ENCODE data around the gene COPZ2. TPM values are rescaled to one million over a fixed set of nuclear protein-coding genes. Genes with fewer than 3 reads are reported as not detected.

The COPZ2 gene, protein sequence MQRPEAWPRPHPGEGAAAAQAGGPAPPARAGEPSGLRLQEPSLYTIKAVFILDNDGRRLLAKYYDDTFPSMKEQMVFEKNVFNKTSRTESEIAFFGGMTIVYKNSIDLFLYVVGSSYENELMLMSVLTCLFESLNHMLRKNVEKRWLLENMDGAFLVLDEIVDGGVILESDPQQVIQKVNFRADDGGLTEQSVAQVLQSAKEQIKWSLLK
- 16.6 and 26.8 TPM in 2 replicates for total RNA-seq

GRCh38 chr17:48037036-48037837 is at the start of gene COPZ2:
Gene COPZ2 (minus strand): TSS chr17:48037797. CDS start chr17:48037777, 20 bp downstream.

DNA sequence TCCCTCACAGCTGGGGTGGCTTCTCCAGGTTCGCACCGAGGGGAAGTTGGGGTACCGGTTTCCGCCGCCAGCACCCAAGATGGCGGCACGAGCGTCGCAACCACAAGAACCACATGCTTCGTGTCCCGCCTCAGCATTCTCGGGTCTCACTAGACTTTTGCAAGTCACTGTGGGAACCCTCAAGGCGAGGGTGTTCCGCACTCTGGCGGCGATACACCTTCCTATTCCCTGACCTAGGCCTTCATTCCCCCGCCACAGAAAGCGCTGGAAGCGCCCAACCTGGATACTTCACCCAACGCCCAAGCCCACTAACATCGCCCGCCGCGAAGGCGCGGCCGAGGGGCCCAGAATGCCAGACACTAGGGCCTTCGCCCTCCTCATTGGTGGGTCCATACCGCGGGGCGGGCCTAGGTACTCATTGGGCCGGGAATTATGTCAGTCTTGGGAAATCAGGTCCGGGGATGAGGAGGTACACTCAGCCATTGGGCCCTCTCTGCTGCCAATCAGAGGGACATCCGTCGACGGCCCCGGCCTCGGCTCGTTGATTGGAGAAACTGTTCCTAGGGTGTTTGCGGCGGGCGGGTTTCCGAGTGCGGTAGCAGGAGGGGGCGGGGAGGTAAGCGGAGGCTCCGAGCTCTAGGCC is 10.3 kb upstream of the COPZ2 start, which contains the start of gene NFE2L1:
NFE2L1 (plus strand) TSS at position 619 of the 643 bp plus-strand sequence. CDS start 2,760 bp downstream, outside the sequence.

Other genes with a start within 250 kb of the COPZ2 start
- 0.76 and 9.8 TPM in 2 replicates for gene OSBPL7, start 216.0 kb downstream of the COPZ2 start, total RNA-seq
- 38.5 and 46.5 TPM in 2 replicates for gene MRPL10, start 206.3 kb downstream of the COPZ2 start, total RNA-seq
- not detected in 2 replicates for gene LRRC46, start 206.1 kb downstream of the COPZ2 start, total RNA-seq
- gene SCRN2, start 196.5 kb downstream of the COPZ2 start, total RNA-seq: 33.9 and 41.2 TPM in 2 replicates
- gene SP6, start 186.6 kb downstream of the COPZ2 start, total RNA-seq: 2.3 and 2.5 TPM in 2 replicates
- gene SP2, start 141.6 kb downstream of the COPZ2 start, total RNA-seq: 1.3 and 2.7 TPM in 2 replicates
- 50.2 and 69.3 TPM in 2 replicates for gene PNPO, start 96.2 kb downstream of the COPZ2 start, total RNA-seq
- not detected in 2 replicates for gene PRR15L, start 79.9 kb downstream of the COPZ2 start, total RNA-seq
- gene CDK5RAP3, start 66.7 kb downstream of the COPZ2 start, total RNA-seq: 50.8 and 66.1 TPM in 2 replicates
- gene NFE2L1, start 10.6 kb upstream of the COPZ2 start, total RNA-seq: 74.7 and 142 TPM in 2 replicates
- 47.1 and 66.8 TPM in 2 replicates for gene CBX1, start 63.7 kb upstream of the COPZ2 start, total RNA-seq
- 19.0 and 23.7 TPM in 2 replicates for gene SNX11, start 70.0 kb upstream of the COPZ2 start, total RNA-seq

Measured in hair follicular keratinocyte (primary cell).